Gastroesophageal sphincter (tissue), 4 donors: ENCODE results near the gene IKZF1. TPM values are rescaled to one million over a fixed set of nuclear protein-coding genes. Genes with fewer than 3 reads are reported as not detected.

Source experiments
- ATAC-seq: fragments of 150-250 bp; one replicate; pipeline ENCODE4 v1.9.1; 2016; ENCODE audit warnings: mild to moderate bottlenecking, moderate library complexity
- H3K27ac ChIP-seq, 4 donors: fragments of 200-600 bp; sonication (generic) in 3 of 4; 1 replicate in 3 of 4; 2 replicates in 1 of 4; pipeline ENCODE4 v1.5.1; 2016 to 2019
- H3K27me3 ChIP-seq: fragments of 200-600 bp; sonication (generic); one replicate; pipeline ENCODE4 v1.5.1; 2019
- H3K36me3 ChIP-seq, 2 donors: fragments of 200-600 bp; sonication (generic); one replicate each; pipeline ENCODE4 v1.5.1; 2019; ENCODE audit warnings: control low read depth in 1 of 2
- H3K4me1 ChIP-seq, 3 donors: fragments of 200-600 bp; sonication (generic); 1 replicate in 2 of 3; 2 replicates in 1 of 3; pipeline ENCODE4 v1.5.1; 2016 to 2019; ENCODE audit warnings: control low read depth in 2 of 3
- H3K4me3 ChIP-seq, 2 donors: fragments of 200-600 bp; sonication (generic); one replicate each; pipeline ENCODE4 v1.5.1; 2019; ENCODE audit warnings: mild to moderate bottlenecking in 1 of 2, moderate library complexity in 1 of 2
- H3K9me3 ChIP-seq, 3 donors: fragments of 200-600 bp; sonication (generic); one replicate each; pipeline ENCODE4 v1.5.1; 2017 to 2019; ENCODE audit warnings: control low read depth in 2 of 3
- EP300 ChIP-seq: sonication (generic); formaldehyde crosslinking; IDR thresholded peaks from one replicate; pipeline ENCODE4 v1.6.1; 2017; ENCODE audit warnings: antibody characterized with exemption, mild to moderate bottlenecking
- POLR2A ChIP-seq, 2 donors: fragments of 450-650 bp; IDR thresholded peaks; one replicate each; pipeline ENCODE4 v1.6.1; 2017; ENCODE audit warnings: antibody characterized with exemption in 2 of 2, mild to moderate bottlenecking in 2 of 2, moderate library complexity in 1 of 2
- POLR2AphosphoS5 ChIP-seq: sonication (generic); formaldehyde crosslinking; IDR thresholded peaks from one replicate; pipeline ENCODE4 v1.6.1; 2017; ENCODE audit warnings: antibody characterized with exemption
- WGBS, 2 donors: methylation state at CpG; one replicate each; pipeline ENCODE4 v1.1.5; 2018; ENCODE audit warnings: low coverage in 1 of 2; 5-methylcytosine and 5-hydroxymethylcytosine counted together
- total RNA-seq, 4 donors: library from RNA; depleted of rRNA; stranded (reverse); fragments of >200 nt; gene quantifications; one replicate each; pipeline ENCODE4 v1.1.0, GENCODE V29; 2016
- TF ChIP-seq, protein P1 (sequence below), 4 experiments: fragments of 200-600 bp in 2 of 4; fragments of 450-650 bp in 2 of 4; sonication (generic) in 1 of 4; IDR thresholded peaks; one replicate each; pipeline ENCODE4 v1.5.1; 2017 to 2019; ENCODE audit warnings: antibody characterized with exemption in 4 of 4, mild to moderate bottlenecking in 2 of 4, moderate library complexity in 2 of 4

Gene IKZF1
- total RNA-seq, 4 donors from 2014 or later, result 2.5 to 14.1 (median 5.9) TPM

GRCh38 chr7:50423860-50424259 lies 119.3 kb downstream of the IKZF1 start:
- Histone ChIP-seq H3K9me3 (no peaks in the 10 kb centered on the region), H3K27ac (no peak overlapping the region), H3K4me3 (no peak overlapping the region), H3K36me3 (no peaks in the 10 kb centered on the region), H3K27me3 (no peaks in the 10 kb centered on the region), H3K4me1 (no peaks in the 10 kb centered on the region)
- ATAC-seq, result no peak
- TF ChIP-seq, protein P1, sequence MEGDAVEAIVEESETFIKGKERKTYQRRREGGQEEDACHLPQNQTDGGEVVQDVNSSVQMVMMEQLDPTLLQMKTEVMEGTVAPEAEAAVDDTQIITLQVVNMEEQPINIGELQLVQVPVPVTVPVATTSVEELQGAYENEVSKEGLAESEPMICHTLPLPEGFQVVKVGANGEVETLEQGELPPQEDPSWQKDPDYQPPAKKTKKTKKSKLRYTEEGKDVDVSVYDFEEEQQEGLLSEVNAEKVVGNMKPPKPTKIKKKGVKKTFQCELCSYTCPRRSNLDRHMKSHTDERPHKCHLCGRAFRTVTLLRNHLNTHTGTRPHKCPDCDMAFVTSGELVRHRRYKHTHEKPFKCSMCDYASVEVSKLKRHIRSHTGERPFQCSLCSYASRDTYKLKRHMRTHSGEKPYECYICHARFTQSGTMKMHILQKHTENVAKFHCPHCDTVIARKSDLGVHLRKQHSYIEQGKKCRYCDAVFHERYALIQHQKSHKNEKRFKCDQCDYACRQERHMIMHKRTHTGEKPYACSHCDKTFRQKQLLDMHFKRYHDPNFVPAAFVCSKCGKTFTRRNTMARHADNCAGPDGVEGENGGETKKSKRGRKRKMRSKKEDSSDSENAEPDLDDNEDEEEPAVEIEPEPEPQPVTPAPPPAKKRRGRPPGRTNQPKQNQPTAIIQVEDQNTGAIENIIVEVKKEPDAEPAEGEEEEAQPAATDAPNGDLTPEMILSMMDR (IDR thresholded peaks at IDR 0.05), result no peak
- no peak for TF ChIP-seq EP300
- no peak for TF ChIP-seq POLR2AphosphoS5
- no peak for TF ChIP-seq POLR2A (IDR thresholded peaks at IDR 0.05)
- WGBS, 2 donors, result 92% methylated on average over 2 of the region's 4 CpGs; no CpG with 5 or more reads in 1 of the 2 donors

- no peak for ATAC-seq
- H3K27me3 ChIP-seq, result no peaks in the 10 kb centered on the region
- no peak overlapping the region for H3K4me3 ChIP-seq
- no peaks in the 10 kb centered on the region for H3K4me1 ChIP-seq
- H3K27ac ChIP-seq, result no peak overlapping the region
- WGBS, 2 donors, result 86 to 87% methylated on average over 3 to 6 of the region's 6 CpGs
- no peaks in the 10 kb centered on the region for H3K36me3 ChIP-seq
- H3K9me3 ChIP-seq, result no peaks in the 10 kb centered on the region
- no peak for TF ChIP-seq POLR2A (IDR thresholded peaks at IDR 0.05)
- no peak for TF ChIP-seq EP300
- TF ChIP-seq, protein P1 (IDR thresholded peaks at IDR 0.05), result no peak
- no peak for TF ChIP-seq POLR2AphosphoS5
These were observed 120.8 kb downstream of the IKZF1 start for GRCh38 chr7:50425318-50425717.

DNA sequence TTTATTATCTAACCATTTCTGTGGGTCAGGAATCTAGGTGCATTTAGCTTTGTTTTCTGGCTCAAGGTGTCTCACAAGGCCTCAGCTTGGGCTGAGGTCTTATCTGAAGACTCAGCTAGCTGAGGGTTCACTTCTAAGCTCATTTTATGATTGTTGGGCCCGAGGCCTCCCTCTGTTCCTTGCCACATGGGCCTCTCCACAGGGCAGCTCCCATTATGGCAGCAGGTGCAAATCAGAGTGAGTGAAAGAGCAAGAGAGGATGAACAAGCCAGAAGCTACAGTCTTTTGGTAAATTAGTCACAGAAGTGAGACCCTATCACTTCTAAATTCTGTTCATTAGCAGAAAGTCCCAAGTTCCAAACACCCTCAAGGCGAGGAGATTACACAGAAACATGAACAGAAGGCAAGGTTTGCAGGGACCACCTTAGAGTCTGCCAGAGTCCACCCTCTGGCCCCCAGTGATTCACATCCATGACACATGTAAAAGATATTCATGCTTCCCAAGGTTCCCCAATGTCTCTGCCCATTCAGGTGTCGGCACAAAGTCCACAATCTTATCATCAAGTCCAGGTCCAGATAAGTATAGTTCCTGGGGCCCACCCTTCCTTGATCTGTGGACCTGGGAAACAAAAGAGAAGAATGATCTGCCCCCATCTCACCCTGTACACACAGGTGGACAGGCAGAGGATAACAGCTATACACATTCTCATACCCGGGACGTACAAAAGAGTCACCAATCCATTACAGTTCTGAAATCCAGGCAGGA lies 121.9 kb downstream of the IKZF1 start:
- no peak overlapping the region for H3K4me3 ChIP-seq
- no peaks in the 10 kb centered on the region for H3K36me3 ChIP-seq
- ATAC-seq, result no peak
- H3K4me1 ChIP-seq, result no peaks in the 10 kb centered on the region
- no peaks in the 10 kb centered on the region for H3K27me3 ChIP-seq
- no peaks in the 10 kb centered on the region for H3K9me3 ChIP-seq
- 80 to 100% methylated on average over 4 of the region's 5 CpGs for WGBS, 2 donors
- no peak overlapping the region for H3K27ac ChIP-seq
- TF ChIP-seq POLR2AphosphoS5 (no peak), EP300 (no peak), POLR2A (IDR thresholded peaks at IDR 0.05) (no peak)
- TF ChIP-seq, protein P1 (IDR thresholded peaks at IDR 0.05), result no peak

GRCh38 chr7:50427518-50427917 lies 123.0 kb downstream of the IKZF1 start:
- Histone ChIP-seq H3K27me3 (no peaks in the 10 kb centered on the region), H3K9me3 (no peaks in the 10 kb centered on the region), H3K27ac (no peak overlapping the region), H3K4me3 (no peak overlapping the region), H3K4me1 (no peaks in the 10 kb centered on the region), H3K36me3 (no peaks in the 10 kb centered on the region)
- ATAC-seq, result no peak
- WGBS, 2 donors, result 73 to 78% methylated on average over 2 of the region's 2 CpGs
- no peak for TF ChIP-seq EP300
- TF ChIP-seq POLR2AphosphoS5, result no peak
- no peak for TF ChIP-seq POLR2A (IDR thresholded peaks at IDR 0.05)
- TF ChIP-seq, protein P1 (IDR thresholded peaks at IDR 0.05), result no peak

GRCh38 chr7:50428911-50429310 lies 124.4 kb downstream of the IKZF1 start:
- no peaks in the 10 kb centered on the region for H3K36me3 ChIP-seq
- ATAC-seq, result no peak
- TF ChIP-seq POLR2A (IDR thresholded peaks at IDR 0.05), result no peak
- TF ChIP-seq, protein P1 (IDR thresholded peaks at IDR 0.05), result no peak
- no peak for TF ChIP-seq POLR2AphosphoS5
- no peak for TF ChIP-seq EP300
- H3K27me3 ChIP-seq, result no peaks in the 10 kb centered on the region
- no peaks in the 10 kb centered on the region for H3K4me1 ChIP-seq
- no peak overlapping the region for H3K27ac ChIP-seq
- no peaks in the 10 kb centered on the region for H3K9me3 ChIP-seq
- no peak overlapping the region for H3K4me3 ChIP-seq
- 88% methylated on average over 3 of the region's 3 CpGs for WGBS, 2 donors
